ENCODE data around the gene UBQLN2.

Gene UBQLN2

DNA sequence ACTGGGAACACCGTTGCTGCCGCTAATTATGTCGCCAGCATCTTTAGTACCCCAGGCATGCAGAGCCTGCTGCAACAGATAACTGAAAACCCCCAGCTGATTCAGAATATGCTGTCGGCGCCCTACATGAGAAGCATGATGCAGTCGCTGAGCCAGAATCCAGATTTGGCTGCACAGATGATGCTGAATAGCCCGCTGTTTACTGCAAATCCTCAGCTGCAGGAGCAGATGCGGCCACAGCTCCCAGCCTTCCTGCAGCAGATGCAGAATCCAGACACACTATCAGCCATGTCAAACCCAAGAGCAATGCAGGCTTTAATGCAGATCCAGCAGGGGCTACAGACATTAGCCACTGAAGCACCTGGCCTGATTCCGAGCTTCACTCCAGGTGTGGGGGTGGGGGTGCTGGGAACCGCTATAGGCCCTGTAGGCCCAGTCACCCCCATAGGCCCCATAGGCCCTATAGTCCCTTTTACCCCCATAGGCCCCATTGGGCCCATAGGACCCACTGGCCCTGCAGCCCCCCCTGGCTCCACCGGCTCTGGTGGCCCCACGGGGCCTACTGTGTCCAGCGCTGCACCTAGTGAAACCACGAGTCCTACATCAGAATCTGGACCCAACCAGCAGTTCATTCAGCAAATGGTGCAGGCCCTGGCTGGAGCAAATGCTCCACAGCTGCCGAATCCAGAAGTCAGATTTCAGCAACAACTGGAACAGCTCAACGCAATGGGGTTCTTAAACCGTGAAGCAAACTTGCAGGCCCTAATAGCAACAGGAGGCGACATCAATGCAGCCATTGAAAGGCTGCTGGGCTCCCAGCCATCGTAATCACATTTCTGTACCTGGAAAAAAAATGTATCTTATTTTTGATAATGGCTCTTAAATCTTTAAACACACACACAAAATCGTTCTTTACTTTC is 1.8 kb downstream of the UBQLN2 start:
- peak overlapping the region in 1 of 2 experiments; percentile 40 for H3K18ac ChIP-seq (ENCODE audit: low read depth in 1 of 2, low read length in 2 of 2)
- WGBS, result 10% methylated on average over 13 of the region's 20 CpGs
- no peak for DNase-seq
- H3K79me1 ChIP-seq (replicated peaks; ENCODE audit: low read length, poor library complexity, severe bottlenecking), result peaks cover 2% of the 10 kb centered on the region
- no peak overlapping the region for H3K23ac ChIP-seq (ENCODE audit: low read length in 2 of 2)
- H3K36me3 ChIP-seq (ENCODE audit: control insufficient read depth in 1 of 2, insufficient read depth in 2 of 2, low read depth in 1 of 2, low read length in 2 of 2), result peaks cover 5 to 10% of the 10 kb centered on the region in 2 experiments
- no peak overlapping the region for H2BK5ac ChIP-seq (ENCODE audit: low read depth, low read length, poor library complexity, severe bottlenecking)
- no peak overlapping the region for H2BK12ac ChIP-seq (ENCODE audit: low read length in 2 of 2)
- H3K27me3 ChIP-seq (ENCODE audit: control insufficient read depth in 1 of 2, insufficient read depth in 1 of 2, low read length in 2 of 2), result no peaks in the 10 kb centered on the region
- H4K8ac ChIP-seq (ENCODE audit: low read length), result no peak overlapping the region
- peak overlapping the region; percentile 51 to 88 for H3K4me3 ChIP-seq (ENCODE audit: insufficient read depth in 1 of 2, low read depth in 1 of 2, low read length in 2 of 2)
- H2BK15ac ChIP-seq (ENCODE audit: low read depth, poor library complexity, severe bottlenecking), result no peak overlapping the region
- H3K14ac ChIP-seq (ENCODE audit: low read length in 2 of 2), result peak overlapping the region in 1 of 2 experiments; percentile 75
- peak overlapping the region; percentile 94 for H3K4me2 ChIP-seq (ENCODE audit: low read length, poor library complexity, severe bottlenecking)
- H2BK120ac ChIP-seq (ENCODE audit: low read depth, low read length), result no peak overlapping the region
- H3K4ac ChIP-seq (ENCODE audit: low read depth in 1 of 2, low read length in 2 of 2), result no peak overlapping the region
- H4K91ac ChIP-seq (ENCODE audit: low read length), result no peak overlapping the region
- H3K9ac ChIP-seq (ENCODE audit: low read length), result peak overlapping the region; percentile 93
- H3K9me3 ChIP-seq (ENCODE audit: control insufficient read depth, low read length), result no peaks in the 10 kb centered on the region
- no peak overlapping the region for H2AFZ ChIP-seq (ENCODE audit: low read depth, low read length)
- no peak overlapping the region for H3K27ac ChIP-seq (ENCODE audit: low read length, poor library complexity, severe bottlenecking)
- H3K4me1 ChIP-seq (ENCODE audit: control insufficient read depth, insufficient read depth, low read depth, low read length), result peaks cover 5% of the 10 kb centered on the region
- H2AK5ac ChIP-seq (ENCODE audit: low read length, severe bottlenecking), result no peak overlapping the region

DNA sequence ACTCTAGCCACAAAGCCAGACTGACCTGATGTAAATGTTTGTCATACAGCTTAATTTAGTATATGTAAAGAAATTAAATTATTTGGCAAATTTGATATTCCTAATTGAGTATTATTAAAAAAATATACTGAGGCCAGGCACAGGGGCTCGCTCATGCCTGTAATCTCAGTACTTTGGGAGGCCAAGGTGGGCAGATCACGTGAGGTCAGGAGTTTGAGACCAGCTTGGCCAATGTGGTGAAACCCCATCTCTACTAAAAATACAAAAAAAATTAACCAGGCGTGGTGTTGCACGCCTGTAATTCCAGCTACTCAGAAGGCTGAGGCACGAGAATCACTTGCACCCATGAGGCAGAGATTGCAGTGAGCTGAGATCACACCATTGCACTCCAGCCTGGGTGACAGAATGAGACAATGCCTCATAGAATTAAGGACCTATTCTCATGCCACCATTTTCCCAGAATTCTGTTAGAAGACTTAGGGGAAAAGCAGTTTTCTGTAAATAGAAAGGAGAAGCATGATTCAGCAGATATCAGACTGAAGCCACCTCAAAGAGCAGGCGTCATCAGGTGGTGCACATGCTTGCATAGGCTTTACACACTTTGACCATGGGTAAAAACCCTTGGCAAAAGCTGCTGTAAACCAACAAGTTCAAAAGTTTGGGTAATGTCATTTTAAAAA is 6.1 kb downstream of the UBQLN2 start:
- H2BK12ac ChIP-seq (ENCODE audit: low read length in 2 of 2), result no peak overlapping the region
- no peak overlapping the region for H3K4ac ChIP-seq (ENCODE audit: low read depth in 1 of 2, low read length in 2 of 2)
- no peak overlapping the region for H2BK15ac ChIP-seq (ENCODE audit: low read depth, poor library complexity, severe bottlenecking)

DNA sequence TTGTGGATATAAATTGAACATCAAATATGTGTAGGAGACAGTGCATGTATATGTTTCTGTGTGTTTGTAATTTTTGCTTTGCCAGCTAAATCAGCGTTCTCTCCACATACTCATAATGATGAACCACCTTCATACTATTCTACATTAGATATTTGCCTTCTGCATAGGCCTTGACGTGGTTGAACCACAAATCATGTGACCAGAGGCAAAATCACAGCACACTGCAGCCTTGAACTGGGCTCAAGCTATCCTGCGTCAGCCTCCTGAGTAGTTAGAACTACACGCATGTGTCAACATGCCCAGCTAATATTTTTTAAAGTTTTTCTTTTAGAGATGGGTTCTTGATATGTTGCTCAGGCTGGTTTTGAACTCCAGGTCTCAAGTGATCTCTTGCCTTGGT is 9.5 kb downstream of the UBQLN2 start:
- H3K4me2 ChIP-seq (ENCODE audit: low read length, poor library complexity, severe bottlenecking), result no peak overlapping the region
- no peak overlapping the region for H2BK15ac ChIP-seq (ENCODE audit: low read depth, poor library complexity, severe bottlenecking)
- no peak for DNase-seq
- H3K36me3 ChIP-seq (ENCODE audit: control insufficient read depth in 1 of 2, insufficient read depth in 2 of 2, low read depth in 1 of 2, low read length in 2 of 2), result peaks cover 3 to 5% of the 10 kb centered on the region in 2 experiments
- no peak overlapping the region for H3K18ac ChIP-seq (ENCODE audit: low read depth in 1 of 2, low read length in 2 of 2)
- H4K8ac ChIP-seq (ENCODE audit: low read length), result no peak overlapping the region
- no peak overlapping the region for H2BK12ac ChIP-seq (ENCODE audit: low read length in 2 of 2)
- 84% methylated on average over 2 of the region's 4 CpGs for WGBS
- H2BK5ac ChIP-seq (ENCODE audit: low read depth, low read length, poor library complexity, severe bottlenecking), result no peak overlapping the region
- no peak overlapping the region for H3K14ac ChIP-seq (ENCODE audit: low read length in 2 of 2)
- no peak overlapping the region for H3K9ac ChIP-seq (ENCODE audit: low read length)
- H3K27me3 ChIP-seq (ENCODE audit: control insufficient read depth in 1 of 2, insufficient read depth in 1 of 2, low read length in 2 of 2), result peaks cover 0 to 5% of the 10 kb centered on the region in 2 experiments
- H2AFZ ChIP-seq (ENCODE audit: low read depth, low read length), result no peak overlapping the region
- no peak overlapping the region for H3K23ac ChIP-seq (ENCODE audit: low read length in 2 of 2)
- H3K9me3 ChIP-seq (ENCODE audit: control insufficient read depth, low read length), result no peaks in the 10 kb centered on the region
- H3K4me1 ChIP-seq (ENCODE audit: control insufficient read depth, insufficient read depth, low read depth, low read length), result peaks cover 2% of the 10 kb centered on the region
- H4K91ac ChIP-seq (ENCODE audit: low read length), result no peak overlapping the region
- no peak overlapping the region for H3K4me3 ChIP-seq (ENCODE audit: insufficient read depth in 1 of 2, low read depth in 1 of 2, low read length in 2 of 2)
- no peak overlapping the region for H2AK5ac ChIP-seq (ENCODE audit: low read length, severe bottlenecking)
- no peak overlapping the region for H2BK120ac ChIP-seq (ENCODE audit: low read depth, low read length)
- no peak overlapping the region for H3K27ac ChIP-seq (ENCODE audit: low read length, poor library complexity, severe bottlenecking)
- no peak overlapping the region for H3K4ac ChIP-seq (ENCODE audit: low read depth in 1 of 2, low read length in 2 of 2)
- H3K79me1 ChIP-seq (replicated peaks; ENCODE audit: low read length, poor library complexity, severe bottlenecking), result peaks cover 2% of the 10 kb centered on the region

More for the DNA sequence above, 6.1 kb downstream of the UBQLN2 start:
- Histone ChIP-seq H4K8ac (ENCODE audit: low read length) (no peak overlapping the region), H3K79me1 (replicated peaks; ENCODE audit: low read length, poor library complexity, severe bottlenecking) (peaks cover 2% of the 10 kb centered on the region), H2AFZ (ENCODE audit: low read depth, low read length) (no peak overlapping the region), H3K4me1 (ENCODE audit: control insufficient read depth, insufficient read depth, low read depth, low read length) (peaks cover 5% of the 10 kb centered on the region), H3K27ac (ENCODE audit: low read length, poor library complexity, severe bottlenecking) (no peak overlapping the region), H4K91ac (ENCODE audit: low read length) (no peak overlapping the region), H3K14ac (ENCODE audit: low read length in 2 of 2) (no peak overlapping the region), H3K9ac (ENCODE audit: low read length) (no peak overlapping the region), H2BK5ac (ENCODE audit: low read depth, low read length, poor library complexity, severe bottlenecking) (no peak overlapping the region), H3K9me3 (ENCODE audit: control insufficient read depth, low read length) (no peaks in the 10 kb centered on the region), H3K36me3 (ENCODE audit: control insufficient read depth in 1 of 2, insufficient read depth in 2 of 2, low read depth in 1 of 2, low read length in 2 of 2) (peaks cover 5 to 10% of the 10 kb centered on the region in 2 experiments), H3K18ac (ENCODE audit: low read depth in 1 of 2, low read length in 2 of 2) (no peak overlapping the region), H3K4me3 (ENCODE audit: insufficient read depth in 1 of 2, low read depth in 1 of 2, low read length in 2 of 2) (no peak overlapping the region), H3K4me2 (ENCODE audit: low read length, poor library complexity, severe bottlenecking) (no peak overlapping the region), H2BK120ac (ENCODE audit: low read depth, low read length) (no peak overlapping the region), H3K23ac (ENCODE audit: low read length in 2 of 2) (no peak overlapping the region), H2AK5ac (ENCODE audit: low read length, severe bottlenecking) (no peak overlapping the region), H3K27me3 (ENCODE audit: control insufficient read depth in 1 of 2, insufficient read depth in 1 of 2, low read length in 2 of 2) (peaks cover 0 to 5% of the 10 kb centered on the region in 2 experiments)
- 98% methylated on average over 6 of the region's 6 CpGs for WGBS
- no peak for DNase-seq

DNA sequence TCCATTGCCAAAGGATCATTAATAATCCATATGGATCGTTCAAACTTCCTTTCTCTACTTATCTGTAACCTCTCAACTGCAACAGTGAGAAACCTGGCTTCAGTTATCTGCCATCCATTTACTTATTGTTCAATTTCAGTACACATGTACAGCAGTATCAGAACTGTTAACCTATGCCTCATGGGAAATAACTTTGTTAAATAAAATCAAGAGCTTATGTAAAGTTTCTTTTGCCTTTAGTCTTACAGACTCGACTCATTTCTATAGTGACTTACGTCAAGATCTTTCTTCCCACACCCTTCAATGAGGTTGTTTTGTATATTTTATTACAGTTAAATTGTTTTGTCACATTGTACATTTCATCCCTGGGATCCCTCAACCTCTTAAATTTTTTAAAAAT is 11.4 kb downstream of the UBQLN2 start:
- Histone ChIP-seq H3K4me3 (ENCODE audit: insufficient read depth in 1 of 2, low read depth in 1 of 2, low read length in 2 of 2) (no peak overlapping the region), H3K79me1 (replicated peaks; ENCODE audit: low read length, poor library complexity, severe bottlenecking) (peaks cover under 1% of the 10 kb centered on the region), H2AK5ac (ENCODE audit: low read length, severe bottlenecking) (no peak overlapping the region), H3K36me3 (ENCODE audit: control insufficient read depth in 1 of 2, insufficient read depth in 2 of 2, low read depth in 1 of 2, low read length in 2 of 2) (no peaks in the 10 kb centered on the region), H3K23ac (ENCODE audit: low read length in 2 of 2) (no peak overlapping the region), H3K27me3 (ENCODE audit: control insufficient read depth in 1 of 2, insufficient read depth in 1 of 2, low read length in 2 of 2) (peaks cover 0 to 5% of the 10 kb centered on the region in 2 experiments), H3K4me2 (ENCODE audit: low read length, poor library complexity, severe bottlenecking) (no peak overlapping the region), H2BK12ac (ENCODE audit: low read length in 2 of 2) (no peak overlapping the region), H4K91ac (ENCODE audit: low read length) (no peak overlapping the region), H3K14ac (ENCODE audit: low read length in 2 of 2) (no peak overlapping the region), H3K9ac (ENCODE audit: low read length) (no peak overlapping the region), H3K27ac (ENCODE audit: low read length, poor library complexity, severe bottlenecking) (no peak overlapping the region), H2BK15ac (ENCODE audit: low read depth, poor library complexity, severe bottlenecking) (no peak overlapping the region), H3K18ac (ENCODE audit: low read depth in 1 of 2, low read length in 2 of 2) (no peak overlapping the region), H4K8ac (ENCODE audit: low read length) (no peak overlapping the region), H2AFZ (ENCODE audit: low read depth, low read length) (no peak overlapping the region), H3K4me1 (ENCODE audit: control insufficient read depth, insufficient read depth, low read depth, low read length) (no peaks in the 10 kb centered on the region), H3K4ac (ENCODE audit: low read depth in 1 of 2, low read length in 2 of 2) (no peak overlapping the region), H3K9me3 (ENCODE audit: control insufficient read depth, low read length) (no peaks in the 10 kb centered on the region), H2BK120ac (ENCODE audit: low read depth, low read length) (no peak overlapping the region), H2BK5ac (ENCODE audit: low read depth, low read length, poor library complexity, severe bottlenecking) (no peak overlapping the region)
- DNase-seq, result no peak
- 100% methylated on average over 1 of the region's 3 CpGs for WGBS
